GM21723 (cell line): ENCODE data around the gene SNX10.

Experiments used
- ATAC-seq: cut with Tn5 transposase; IDR thresholded peaks from one replicate; pipeline ENCODE4 v1.9.1; 2021; ENCODE audit warnings: mild to moderate bottlenecking, moderate library complexity; ENCODE audit not compliant: unreplicated experiment

SNX10 gene

DNA sequence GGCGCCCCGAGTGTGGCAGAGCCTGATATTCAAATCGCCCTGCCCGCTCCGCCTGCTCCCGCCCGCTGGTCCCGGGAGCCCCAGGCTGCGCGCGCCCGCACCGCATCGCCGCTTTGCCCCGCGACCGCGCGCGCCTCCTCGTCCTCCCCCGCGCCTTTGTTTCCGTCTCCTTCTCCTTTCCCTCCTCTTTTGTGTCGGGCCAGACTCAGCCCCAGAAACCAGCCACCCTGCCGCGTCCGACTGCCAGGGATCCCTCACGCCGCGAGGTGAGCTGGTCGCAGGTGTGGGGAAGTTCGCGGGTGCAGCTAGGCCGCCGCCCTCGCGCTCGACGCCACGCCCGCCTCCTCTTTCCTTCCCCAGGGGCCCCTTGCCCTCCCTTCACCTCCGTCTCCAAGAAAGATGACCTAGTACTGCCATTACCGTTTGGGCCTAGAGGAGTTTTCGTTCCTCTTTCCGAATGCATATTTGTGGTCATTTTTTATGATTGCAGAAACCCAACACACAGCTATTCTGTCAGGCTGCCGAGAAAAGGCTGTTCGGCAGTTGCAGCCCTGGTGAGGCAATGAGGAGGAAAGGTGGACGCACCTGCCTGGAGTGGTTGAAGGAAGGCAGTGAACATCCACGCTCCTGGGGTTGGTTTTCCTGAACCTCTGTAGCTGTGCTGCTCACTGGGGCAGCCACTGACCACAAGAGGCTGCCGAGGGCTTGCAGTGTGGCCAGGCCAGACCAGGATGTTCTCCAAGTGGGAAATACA, 107.3 kb downstream of the SNX10 start:
- peak; percentile 91 for ATAC-seq

DNA sequence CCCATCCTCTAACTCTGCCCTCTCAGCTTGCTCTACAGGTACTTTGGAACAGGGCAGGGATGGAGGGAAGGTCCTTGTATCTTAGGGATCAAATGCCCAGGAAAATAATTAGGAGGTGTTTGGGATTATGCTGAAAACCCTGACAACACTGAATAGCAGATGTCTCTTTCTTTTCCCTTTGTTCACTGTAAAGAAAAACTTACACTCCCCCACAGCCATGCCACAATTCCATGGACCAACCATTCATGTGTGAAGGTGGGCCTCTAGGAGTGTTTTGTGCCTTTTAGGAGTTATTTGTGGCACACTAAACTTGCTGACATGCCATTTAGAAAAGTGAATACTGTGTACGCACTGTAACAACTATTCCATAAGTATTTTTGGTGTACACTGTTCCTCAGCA, 108.1 kb downstream of the SNX10 start:
- ATAC-seq = no peak

DNA sequence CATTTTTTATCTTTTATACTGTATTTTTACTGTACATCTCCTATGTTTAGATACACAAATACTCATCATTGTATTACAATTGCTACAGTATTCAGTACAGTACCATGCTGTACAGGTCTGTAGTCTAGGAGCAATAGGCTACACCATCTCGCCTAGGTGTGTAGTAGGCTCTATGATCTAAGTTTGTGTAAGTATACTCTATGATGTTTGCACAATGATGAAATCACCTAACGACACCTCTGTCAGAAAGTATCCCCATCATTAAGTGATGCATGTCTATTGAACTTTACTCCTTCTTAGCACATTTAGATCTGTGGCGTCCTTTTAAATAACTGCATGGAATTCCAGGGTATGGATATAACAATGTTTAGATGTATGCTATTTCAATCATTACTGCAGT, 112.0 kb downstream of the SNX10 start:
- ATAC-seq = no peak

DNA sequence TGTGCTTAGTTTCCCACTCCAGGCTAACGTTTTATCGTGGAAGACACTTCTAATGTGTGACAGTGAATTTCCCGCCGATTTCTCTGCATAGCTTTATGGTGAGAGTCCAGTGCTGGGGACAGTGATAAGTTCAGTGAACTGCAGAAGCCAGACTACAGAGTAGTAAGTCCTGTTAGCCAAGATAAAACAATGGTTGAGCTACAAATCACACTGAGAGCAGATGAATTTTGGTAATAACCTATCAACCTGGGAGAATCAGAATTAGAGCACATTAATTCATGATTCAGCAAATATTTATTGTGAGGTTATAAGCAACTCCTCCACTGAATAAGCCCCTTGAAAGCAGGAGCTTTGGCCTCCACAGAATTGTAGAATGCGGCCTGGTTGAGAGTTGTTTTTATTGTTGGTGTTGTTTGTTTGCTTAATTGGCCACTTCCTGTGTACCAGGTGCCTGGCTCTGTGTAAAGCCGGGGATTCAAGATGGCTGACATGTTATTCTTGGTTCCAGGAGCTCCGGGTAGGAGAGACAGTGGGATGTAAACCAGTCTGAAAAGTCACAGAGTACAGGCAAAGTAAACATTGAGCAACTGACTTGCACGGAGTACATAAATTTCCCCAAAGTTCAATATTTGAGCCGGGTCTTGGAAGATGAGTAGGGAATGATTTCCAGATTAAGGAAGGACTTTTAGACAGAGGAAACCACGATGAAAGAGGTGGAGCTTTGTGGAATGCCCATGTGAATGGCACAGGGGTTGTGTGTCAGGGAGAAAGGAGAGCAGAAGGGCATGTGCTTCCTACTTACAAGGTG, 112.7 kb downstream of the SNX10 start:
- ATAC-seq = no peak

DNA sequence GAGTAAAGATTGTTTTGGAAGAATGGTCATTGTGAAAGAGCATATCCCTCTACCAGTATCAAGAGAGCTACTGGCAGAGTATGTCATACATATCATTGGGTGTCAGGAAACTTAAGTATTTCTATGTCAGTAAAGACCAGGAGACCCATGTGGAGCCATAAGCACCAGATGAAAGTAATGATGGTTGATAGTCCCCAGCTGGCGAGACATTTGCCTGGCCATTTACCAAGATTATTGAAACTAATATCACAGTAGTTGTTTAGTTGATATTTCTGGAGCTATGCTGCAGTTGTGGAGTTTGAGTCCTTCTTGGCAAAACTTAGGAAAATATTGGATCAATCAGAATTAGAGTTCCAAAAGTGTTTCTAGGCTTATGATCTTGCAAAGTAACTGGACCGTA, 114.8 kb downstream of the SNX10 start:
- no peak for ATAC-seq

GRCh38 chr7:26409661-26410547, 118.2 kb downstream of the SNX10 start:
- ATAC-seq = no peak

DNA sequence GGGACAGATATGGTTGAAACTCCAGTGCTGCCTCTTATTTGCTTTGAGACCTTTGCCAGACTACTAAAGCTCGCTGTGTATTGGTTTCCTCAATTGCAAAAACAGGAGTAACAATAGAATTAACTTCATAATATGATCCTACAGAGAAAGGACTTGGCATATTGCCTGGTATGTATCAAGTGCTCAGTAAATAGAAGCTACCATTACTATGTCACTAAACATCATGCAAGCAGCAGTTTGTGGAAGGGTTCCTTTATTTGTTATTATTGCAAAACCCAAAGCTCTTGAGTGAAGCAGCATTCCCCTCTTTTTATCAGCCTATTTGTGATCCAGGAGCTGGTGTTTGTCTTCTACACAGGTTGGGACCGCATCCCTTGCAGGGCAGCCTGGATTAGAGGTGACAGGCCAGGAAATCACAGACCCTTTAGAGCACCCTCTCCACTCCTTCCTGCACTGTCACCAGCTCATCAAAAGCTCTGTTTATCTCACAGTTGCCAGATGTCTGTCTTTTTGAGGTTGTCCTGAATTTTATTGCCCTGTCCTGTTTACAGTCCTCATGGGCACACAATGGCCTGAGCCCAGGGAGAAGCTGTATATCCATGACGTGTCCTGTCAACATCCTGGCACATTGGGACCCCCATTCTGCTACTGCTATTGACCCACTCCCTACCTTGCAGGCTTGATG, 121.5 kb downstream of the SNX10 start:
- ATAC-seq = no peak

DNA sequence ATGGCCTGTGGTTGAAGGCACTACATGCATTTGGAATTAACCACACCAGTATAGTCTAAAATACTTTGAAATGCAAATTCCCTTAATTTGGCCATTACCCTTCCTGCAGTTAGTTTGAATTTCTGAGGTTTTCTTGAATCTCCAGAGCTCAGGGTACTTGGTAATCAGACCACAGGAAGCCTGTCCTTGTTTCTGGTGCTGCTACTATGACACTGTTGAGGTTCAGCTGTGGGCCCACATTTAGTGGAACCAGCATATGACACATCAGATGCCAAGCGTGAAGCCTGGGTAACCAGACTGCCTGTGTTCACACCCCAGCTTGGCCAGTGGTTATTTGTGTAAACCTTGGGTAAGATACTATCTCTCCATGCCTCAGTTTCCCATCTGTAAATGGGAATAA, 124.3 kb downstream of the SNX10 start:
- ATAC-seq = no peak

DNA sequence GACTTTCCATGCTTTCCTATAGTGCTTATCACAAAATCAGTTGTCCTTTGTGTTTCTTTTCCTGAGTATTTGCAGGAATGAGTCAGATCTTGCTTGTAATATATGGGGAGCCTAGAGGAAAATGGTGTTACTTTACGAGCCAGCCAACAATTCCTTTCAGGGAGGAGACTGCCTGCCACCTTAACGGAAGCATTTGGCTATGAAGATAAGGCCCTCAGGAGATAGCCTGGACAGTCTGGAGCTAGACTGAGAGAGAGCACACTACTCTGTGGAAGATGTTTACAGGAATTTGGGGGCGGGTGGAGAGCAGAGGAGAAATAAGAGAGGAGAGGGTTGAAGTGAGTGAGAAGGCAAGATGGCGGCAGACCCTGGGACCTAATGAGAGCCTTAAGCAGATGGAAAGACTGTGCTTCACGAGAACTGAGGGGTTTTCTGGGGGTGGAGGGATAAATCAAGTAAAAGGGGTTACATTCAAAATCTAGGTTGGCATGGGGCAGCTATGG, 126.3 kb downstream of the SNX10 start:
- ATAC-seq = no peak

- no peak for ATAC-seq
These were observed 127.5 kb downstream of the SNX10 start for GRCh38 chr7:26419198-26419597.

DNA sequence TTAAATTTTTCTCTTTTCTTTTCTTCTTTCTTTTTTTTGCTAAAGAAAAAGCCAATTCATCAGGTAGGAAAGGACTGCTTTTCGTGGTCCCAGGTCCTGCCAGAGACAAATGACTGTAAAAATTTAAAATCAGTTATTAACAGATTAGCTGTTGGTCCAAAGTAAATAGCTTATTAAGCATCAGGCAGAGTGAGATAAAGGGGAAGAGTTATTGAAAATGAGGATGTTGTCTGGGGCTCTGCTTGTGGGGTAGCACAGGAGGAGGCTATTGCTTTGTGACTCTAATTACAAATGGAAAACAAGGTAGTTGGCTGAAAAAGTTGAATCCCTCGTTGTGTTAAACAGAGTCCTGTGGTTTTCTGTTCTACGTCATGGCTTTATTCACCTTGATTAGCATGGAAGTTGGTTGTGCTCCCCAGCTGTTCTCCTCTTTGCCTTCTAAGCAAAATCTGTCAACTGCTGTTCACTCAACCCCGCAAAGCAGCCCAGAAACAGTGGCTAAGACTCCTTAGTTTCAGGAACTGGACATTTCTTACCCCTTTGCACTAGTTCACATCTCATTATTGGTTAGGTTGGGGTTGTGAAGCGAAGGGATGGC, 128.9 kb downstream of the SNX10 start:
- no peak for ATAC-seq

- ATAC-seq = no peak
These were observed 131.1 kb downstream of the SNX10 start for GRCh38 chr7:26422761-26423160.

DNA sequence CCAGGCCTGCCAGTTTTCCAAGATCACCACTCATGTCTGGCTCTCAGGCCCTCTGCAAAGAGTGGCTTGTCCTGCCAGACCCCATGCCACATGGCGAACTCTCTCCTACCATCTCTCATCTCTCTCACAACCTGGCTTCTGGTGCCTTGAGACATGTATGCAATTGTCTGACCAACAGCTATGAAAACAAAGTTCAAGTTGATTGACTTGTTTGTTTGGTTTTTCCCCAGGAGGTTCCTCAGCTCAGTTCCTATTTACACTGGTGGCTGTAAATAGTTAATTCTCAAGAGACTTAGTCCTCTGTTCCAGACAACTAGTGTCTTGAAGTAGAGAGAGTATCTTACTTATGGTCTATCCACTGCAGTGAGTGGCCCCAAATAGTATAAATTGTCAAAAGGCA, 131.8 kb downstream of the SNX10 start:
- ATAC-seq = no peak
